Activated CD4-positive, alpha-beta T cell treated with anti-CD3 and anti-CD28 coated beads, Interleukin-2, amount 10 ng/mL, durations not matched to agents 24 days and 14 days (primary cell): ENCODE data around the gene MLLT6. TPM values are rescaled to one million over a fixed set of nuclear protein-coding genes. Genes with fewer than 3 reads are reported as not detected.

ENCODE experiments used
- DNase-seq: peaks from one replicate; pipeline ENCODE4 v3.0.0; 2022
- H3K27ac Mint-ChIP-seq: one replicate; pipeline ENCODE4 v1.8.0; 2022; ENCODE audit warnings: mild to moderate bottlenecking, mixed read lengths
- H3K27me3 Mint-ChIP-seq: one replicate; pipeline ENCODE4 v1.8.0; 2022; ENCODE audit warnings: mixed read lengths
- H3K36me3 Mint-ChIP-seq: one replicate; pipeline ENCODE4 v1.8.0; 2022; ENCODE audit warnings: low read depth, mild to moderate bottlenecking, mixed read lengths
- H3K4me1 Mint-ChIP-seq: one replicate; pipeline ENCODE4 v1.8.0; 2021; ENCODE audit warnings: mixed read lengths
- H3K4me3 Mint-ChIP-seq: one replicate; pipeline ENCODE4 v1.8.0; 2022; ENCODE audit warnings: mild to moderate bottlenecking, moderate library complexity, mixed read lengths
- H3K9me3 Mint-ChIP-seq: one replicate; pipeline ENCODE4 v1.8.0; 2021; ENCODE audit warnings: mixed read lengths
- intact Hi-C: fragments of 100-400 bp; cut with micrococcal nuclease; formaldehyde crosslinking; loops from one replicate; pipeline ENCODE4 v1.15.1; 2023
- total RNA-seq: library from RNA; stranded (reverse); gene quantifications from 2 replicates; pipeline ENCODE4 v1.2.3, GENCODE V29; 2022

Gene MLLT6
- 243 and 248 TPM in 2 replicates for total RNA-seq

- no peaks in the 10 kb centered on the region for H3K27me3 Mint-ChIP-seq
- peaks cover 4% of the 10 kb centered on the region for H3K9me3 Mint-ChIP-seq
- intact Hi-C loops = loop anchor here (1.0 to 5.0 kb wide), 3 partner anchors 94 to 164 kb away; partner anchors contain the start of genes PIP4K2B and RPL23
- peak; percentile 93 for DNase-seq
- peak within 1 kb of the TSS; percentile 97 for H3K27ac Mint-ChIP-seq
- peak within 1 kb of the TSS; percentile 90 for H3K4me3 Mint-ChIP-seq
- H3K36me3 Mint-ChIP-seq = peaks cover 42% of the 10 kb centered on the region
- H3K4me1 Mint-ChIP-seq = peaks cover 48% of the 10 kb centered on the region
Observed at GRCh38 chr17:38704606-38705522, at the start of gene MLLT6. MLLT6 (plus strand) TSS chr17:38705273; CDS start chr17:38705633, 360 bp downstream.

GRCh38 chr17:38656959-38657823 lies 47.9 kb upstream of the MLLT6 start:
- Mint-ChIP-seq H3K36me3 (no peaks in the 10 kb centered on the region), H3K4me1 (peaks cover 13% of the 10 kb centered on the region), H3K27me3 (peaks cover 34% of the 10 kb centered on the region), H3K27ac (peak overlapping the region; percentile 24), H3K4me3 (no peak overlapping the region), H3K9me3 (no peaks in the 10 kb centered on the region)
- DNase-seq = no peak
- intact Hi-C loops = no loop called here

DNA sequence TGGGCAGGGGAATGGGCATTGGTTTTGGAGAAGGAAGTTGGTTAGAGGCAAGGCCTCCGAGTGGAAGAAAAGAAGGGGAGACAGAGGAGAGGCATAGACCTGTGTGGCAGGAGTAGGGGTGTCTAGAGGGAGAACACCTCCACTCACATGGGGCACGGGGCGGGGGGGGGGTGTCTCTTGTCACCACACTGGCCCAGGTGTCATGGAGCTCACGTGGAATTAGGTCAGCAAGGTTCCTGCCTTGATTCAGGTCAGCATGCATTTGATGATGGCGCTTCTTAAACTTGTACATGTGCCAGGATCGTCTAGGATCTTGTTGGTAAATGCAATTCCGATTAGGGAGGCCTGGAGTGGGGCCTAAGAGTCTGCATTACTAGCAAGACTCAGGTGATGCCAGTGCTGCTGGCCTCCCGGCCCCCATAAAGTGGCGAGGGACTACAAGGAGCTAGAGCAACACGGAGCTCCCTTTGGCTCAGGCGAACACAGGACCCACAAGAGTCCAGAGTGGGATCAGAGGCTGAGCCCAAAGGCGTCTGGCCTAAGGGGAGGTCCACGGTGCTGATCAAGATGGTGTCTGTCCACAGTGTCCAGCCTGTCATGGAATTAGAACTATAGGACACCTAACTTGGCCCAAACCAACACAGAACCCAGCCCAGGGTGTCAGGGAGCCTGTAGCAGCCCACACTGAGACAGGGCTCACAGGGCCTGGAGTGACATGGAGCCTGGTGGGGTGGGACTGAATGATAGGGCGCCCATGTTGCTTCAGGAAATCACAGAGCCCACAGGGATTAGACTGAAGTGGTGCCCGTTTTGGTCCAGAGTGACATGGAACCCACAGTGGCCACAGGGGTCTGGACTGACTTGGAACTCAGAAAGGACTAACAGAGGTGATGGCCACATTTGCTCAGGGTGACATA lies 47.0 kb upstream of the MLLT6 start:
- Mint-ChIP-seq H3K36me3 (no peaks in the 10 kb centered on the region), H3K9me3 (no peaks in the 10 kb centered on the region), H3K27me3 (peaks cover 36% of the 10 kb centered on the region), H3K27ac (peak overlapping the region; percentile 24), H3K4me1 (peaks cover 13% of the 10 kb centered on the region), H3K4me3 (no peak overlapping the region)
- intact Hi-C loops = no loop called here
- no peak for DNase-seq

DNA sequence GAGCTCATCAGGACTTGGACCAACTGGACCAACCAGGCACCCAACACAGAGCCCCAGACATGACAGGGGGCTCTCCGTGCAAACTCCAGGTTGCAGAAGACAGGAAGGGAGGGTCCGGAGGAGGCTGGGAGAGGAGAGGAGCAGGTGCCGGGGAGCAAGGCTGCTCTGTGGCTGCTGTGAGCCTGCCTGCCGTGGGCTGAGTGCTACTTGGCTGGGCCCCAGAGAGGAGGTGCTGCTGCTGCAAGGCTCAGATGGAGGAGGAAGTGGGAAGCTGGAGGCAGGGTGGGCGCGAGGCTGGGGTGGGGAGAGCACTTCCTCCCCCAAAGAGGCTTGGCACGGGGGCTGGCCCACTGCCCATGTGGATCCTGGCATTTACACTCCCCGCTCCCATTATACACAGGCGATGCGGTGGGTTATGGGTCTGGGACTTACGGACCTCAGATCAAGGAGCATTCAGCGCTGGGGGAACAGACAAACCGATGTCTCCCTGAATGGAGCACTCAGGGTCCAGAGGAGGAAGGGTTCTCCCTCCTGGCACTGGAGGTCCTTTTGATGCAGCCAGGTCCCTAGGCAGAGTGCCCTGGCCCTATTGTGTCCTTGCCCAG lies 46.2 kb upstream of the MLLT6 start:
- intact Hi-C loops = no loop called here
- Mint-ChIP-seq H3K27me3 (peaks cover 30% of the 10 kb centered on the region), H3K4me1 (peaks cover 13% of the 10 kb centered on the region), H3K27ac (no peak overlapping the region), H3K4me3 (no peak overlapping the region), H3K36me3 (no peaks in the 10 kb centered on the region), H3K9me3 (no peaks in the 10 kb centered on the region)
- DNase-seq = no peak

- no peak overlapping the region for H3K27ac Mint-ChIP-seq
- H3K4me1 Mint-ChIP-seq = peaks cover 8% of the 10 kb centered on the region
- no peaks in the 10 kb centered on the region for H3K9me3 Mint-ChIP-seq
- H3K4me3 Mint-ChIP-seq = no peak overlapping the region
- intact Hi-C loops = no loop called here
- H3K27me3 Mint-ChIP-seq = peaks cover 30% of the 10 kb centered on the region
- H3K36me3 Mint-ChIP-seq = no peaks in the 10 kb centered on the region
- DNase-seq = no peak
Observed at GRCh38 chr17:38659415-38659814, 45.7 kb upstream of the MLLT6 start.

DNA sequence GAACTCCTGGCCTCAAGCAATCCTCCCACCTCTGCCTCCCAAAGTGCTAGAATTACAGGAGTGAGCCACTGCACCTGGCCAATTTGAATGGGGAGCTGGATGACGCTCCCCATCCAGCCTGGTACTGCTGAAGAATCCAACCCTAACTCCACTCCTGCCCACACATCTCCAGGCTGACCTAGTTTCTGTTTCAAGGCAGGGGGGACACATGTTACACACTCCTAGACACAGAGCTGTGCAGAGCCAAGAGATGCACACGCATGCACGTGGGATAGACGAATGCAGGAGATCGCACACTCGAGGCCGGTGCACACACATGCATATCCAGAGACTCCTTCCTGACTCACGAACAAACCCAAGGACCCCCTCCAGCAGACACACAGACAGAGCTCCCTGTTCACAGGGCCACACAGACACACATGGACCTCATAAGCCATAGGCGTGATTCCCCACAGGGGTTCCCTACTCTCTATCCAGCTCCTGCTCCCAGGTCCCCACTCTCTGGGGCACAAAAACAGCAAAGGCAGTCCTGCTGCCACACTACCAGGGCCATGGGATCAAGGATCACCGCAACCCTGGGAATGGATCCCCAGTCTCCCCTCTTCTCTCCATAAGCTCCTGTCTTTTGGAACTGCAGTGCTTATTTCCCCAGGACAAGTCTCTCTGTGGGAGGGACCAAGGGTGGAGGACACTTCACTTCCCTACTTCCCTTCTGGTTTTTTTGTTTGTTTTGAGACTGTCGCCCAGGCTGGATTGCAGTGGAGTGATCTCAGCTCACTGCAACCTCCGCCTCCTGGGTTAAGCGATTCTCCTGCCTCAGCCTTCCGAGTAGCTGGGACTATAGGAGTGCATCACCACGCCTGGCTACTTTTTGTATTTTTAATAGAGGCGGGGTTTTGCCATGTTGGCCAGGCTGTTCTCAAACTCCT lies 44.7 kb upstream of the MLLT6 start:
- no peak overlapping the region for H3K27ac Mint-ChIP-seq
- no peaks in the 10 kb centered on the region for H3K36me3 Mint-ChIP-seq
- H3K4me1 Mint-ChIP-seq = peaks cover 4% of the 10 kb centered on the region
- peaks cover 28% of the 10 kb centered on the region for H3K27me3 Mint-ChIP-seq
- intact Hi-C loops = no loop called here
- no peaks in the 10 kb centered on the region for H3K9me3 Mint-ChIP-seq
- no peak for DNase-seq
- no peak overlapping the region for H3K4me3 Mint-ChIP-seq

DNA sequence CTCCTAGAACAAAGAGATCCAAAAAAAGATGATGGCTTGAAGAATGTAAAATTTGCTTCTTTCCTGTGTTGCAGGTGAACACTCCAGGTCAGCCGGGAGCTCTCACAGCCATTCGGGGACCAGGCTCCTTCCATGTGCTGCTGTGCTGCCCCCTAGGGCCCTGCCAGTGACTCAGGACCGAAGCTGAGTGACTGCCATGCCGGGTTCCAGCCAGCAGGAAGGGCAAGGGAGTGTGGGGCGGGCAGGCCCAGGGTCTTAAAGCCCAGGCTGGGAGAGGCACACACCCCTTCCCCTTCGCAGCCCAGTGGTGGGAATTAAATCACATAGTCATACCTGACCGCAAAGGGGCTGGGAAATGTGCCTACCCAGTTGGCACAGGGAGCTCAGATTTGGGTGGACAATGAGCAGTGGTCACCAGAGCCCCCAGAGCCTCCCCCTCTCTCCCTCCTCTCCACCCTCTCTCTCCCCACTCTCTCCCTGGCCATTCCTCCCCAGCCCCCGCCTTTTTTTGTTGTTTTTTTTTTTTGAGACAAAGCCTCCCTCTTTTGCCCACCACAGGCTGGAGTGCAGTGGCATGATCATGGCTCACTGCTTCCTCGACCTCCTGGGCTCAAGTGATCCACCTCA lies 41.8 kb upstream of the MLLT6 start:
- Mint-ChIP-seq H3K4me3 (no peak overlapping the region), H3K27ac (no peak overlapping the region), H3K4me1 (peaks cover 8% of the 10 kb centered on the region), H3K27me3 (peaks cover 32% of the 10 kb centered on the region), H3K9me3 (no peaks in the 10 kb centered on the region), H3K36me3 (no peaks in the 10 kb centered on the region)
- DNase-seq = peak; percentile 81
- intact Hi-C loops = no loop called here

DNA sequence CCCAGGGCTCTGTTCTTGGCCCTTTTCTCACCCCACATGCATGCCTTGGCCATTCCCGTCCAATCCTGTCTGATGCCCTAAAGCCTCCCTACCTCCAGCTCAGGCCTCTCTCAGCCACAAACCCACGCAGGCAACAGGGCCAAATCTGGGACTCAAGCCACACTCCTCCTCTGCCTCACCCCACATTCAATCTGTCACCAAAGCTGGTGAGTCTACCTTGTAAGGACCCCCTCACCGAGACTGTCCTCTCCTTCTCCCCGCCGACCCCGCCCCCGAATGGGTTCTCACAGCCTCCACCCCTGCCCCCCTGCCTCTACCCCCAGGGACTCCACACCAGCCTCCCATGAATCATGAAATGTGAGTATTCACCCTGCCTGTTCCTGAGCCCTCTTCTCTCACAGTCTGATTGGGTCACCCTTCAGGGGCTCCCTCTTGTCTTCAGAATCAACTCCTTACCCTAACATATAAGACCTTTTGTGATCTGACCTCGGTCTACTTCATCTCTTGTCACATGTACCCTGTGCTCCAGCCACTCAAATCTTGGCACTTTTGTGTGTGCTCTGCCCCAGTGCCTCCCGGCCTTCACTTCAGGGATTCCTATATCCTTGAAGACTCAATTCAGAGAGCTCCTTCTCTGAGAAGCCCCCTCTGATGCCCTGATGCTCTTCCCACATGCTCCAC lies 41.0 kb upstream of the MLLT6 start:
- H3K9me3 Mint-ChIP-seq = no peaks in the 10 kb centered on the region
- H3K27ac Mint-ChIP-seq = no peak overlapping the region
- H3K4me3 Mint-ChIP-seq = no peak overlapping the region
- intact Hi-C loops = no loop called here
- no peak for DNase-seq
- H3K36me3 Mint-ChIP-seq = no peaks in the 10 kb centered on the region
- H3K27me3 Mint-ChIP-seq = peaks cover 37% of the 10 kb centered on the region
- peaks cover 4% of the 10 kb centered on the region for H3K4me1 Mint-ChIP-seq

GRCh38 chr17:38667099-38667786 lies 37.8 kb upstream of the MLLT6 start:
- H3K36me3 Mint-ChIP-seq = peaks cover 7% of the 10 kb centered on the region
- intact Hi-C loops = loop anchor here (1.0 kb wide), 2 partner anchors 109 to 175 kb away; no protein-coding TSS in a partner anchor
- H3K27ac Mint-ChIP-seq = no peak overlapping the region
- H3K27me3 Mint-ChIP-seq = peaks cover 55% of the 10 kb centered on the region
- peaks cover 21% of the 10 kb centered on the region for H3K4me1 Mint-ChIP-seq
- no peaks in the 10 kb centered on the region for H3K9me3 Mint-ChIP-seq
- peak; percentile 89 for DNase-seq
- H3K4me3 Mint-ChIP-seq = no peak overlapping the region

DNA sequence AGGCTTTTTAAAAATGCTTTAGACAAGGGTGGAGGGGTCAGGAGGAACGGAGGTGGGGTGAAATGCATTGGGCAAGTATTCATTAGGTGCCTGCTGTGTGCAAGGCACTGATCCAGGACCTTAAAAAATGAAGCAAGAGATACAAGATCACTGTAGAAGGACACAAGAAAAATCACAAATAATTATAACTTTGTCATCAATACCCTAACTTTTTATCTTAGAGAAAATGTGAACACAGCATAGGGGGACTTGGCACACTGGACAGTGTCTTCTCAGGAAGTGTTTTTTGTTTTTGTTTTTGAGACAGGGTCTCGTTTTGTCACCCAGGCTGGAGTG lies 37.3 kb upstream of the MLLT6 start:
- peaks cover 24% of the 10 kb centered on the region for H3K4me1 Mint-ChIP-seq

GRCh38 chr17:38669520-38669919 lies 35.6 kb upstream of the MLLT6 start:
- no peak overlapping the region for H3K27ac Mint-ChIP-seq
- intact Hi-C loops = no loop called here

More for the DNA sequence above, 37.3 kb upstream of the MLLT6 start:
- Mint-ChIP-seq H3K27ac (no peak overlapping the region), H3K27me3 (peaks cover 56% of the 10 kb centered on the region), H3K9me3 (no peaks in the 10 kb centered on the region), H3K4me3 (no peak overlapping the region), H3K36me3 (peaks cover 10% of the 10 kb centered on the region)
- intact Hi-C loops = loop anchor here (1.0 kb wide), 2 partner anchors 109 to 175 kb away; no protein-coding TSS in a partner anchor
- no peak for DNase-seq

More at GRCh38 chr17:38669520-38669919, 35.6 kb upstream of the MLLT6 start:
- Mint-ChIP-seq H3K36me3 (peaks cover 14% of the 10 kb centered on the region), H3K27me3 (peaks cover 52% of the 10 kb centered on the region), H3K4me3 (no peak overlapping the region), H3K4me1 (peaks cover 26% of the 10 kb centered on the region), H3K9me3 (no peaks in the 10 kb centered on the region)
- no peak for DNase-seq
